PC-3 (cell line): ENCODE results near the gene SLC7A6OS.

Experiments
- CTCF ChIP-seq: fragments of 300-600 bp; sonication (generic); conservative IDR thresholded peaks from 2 replicates; pipeline ENCODE4 v1.5.1; 2017; ENCODE audit warnings: antibody characterized with exemption, low read depth, mild to moderate bottlenecking, low read length
- EZH2 ChIP-seq: fragments of 300-600 bp; sonication (generic); IDR thresholded peaks from one replicate; pipeline ENCODE4 v1.6.1; 2017; ENCODE audit warnings: antibody characterized with exemption, mild to moderate bottlenecking, low read length; ENCODE audit not compliant: unreplicated experiment

DNA sequence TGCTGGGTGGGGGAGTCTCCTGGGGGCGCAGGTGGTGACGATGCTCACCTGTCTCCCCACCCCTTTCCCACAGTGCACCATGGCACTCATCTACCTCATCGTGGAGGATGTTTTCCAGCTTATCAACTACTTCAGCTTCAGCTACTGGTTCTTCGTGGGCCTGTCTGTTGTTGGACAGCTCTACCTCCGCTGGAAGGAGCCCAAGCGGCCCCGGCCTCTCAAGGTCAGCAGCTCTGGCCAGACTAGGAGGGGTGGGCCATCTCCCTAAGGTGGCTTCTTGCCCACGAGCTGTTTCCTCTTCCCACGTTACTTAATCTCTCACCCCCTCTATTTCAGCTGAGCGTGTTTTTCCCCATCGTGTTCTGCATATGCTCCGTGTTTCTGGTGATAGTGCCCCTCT is 14.5 kb downstream of the SLC7A6OS start:
- TF ChIP-seq CTCF, result no peak
- TF ChIP-seq EZH2, result no peak
